Trophoblast cell (in vitro differentiated cells and primary cell): Measurements from ENCODE around the gene CGB3.

Experiments used
- DNase-seq, 2 donors: peaks; one replicate each; pipeline ENCODE4 v3.0.0-alpha.2; 2016
- H2AFZ ChIP-seq: 2 replicates; pipeline ENCODE4 v1.6.1; 2013; ENCODE audit warnings: low read length, moderate library complexity, mild to moderate bottlenecking; ENCODE audit not compliant: insufficient read depth, poor library complexity
- H2AK5ac ChIP-seq: 2 replicates; pipeline ENCODE4 v1.6.1; 2013; ENCODE audit warnings: mild to moderate bottlenecking, low read length
- H2BK120ac ChIP-seq: 2 replicates; pipeline ENCODE4 v1.6.1; 2013; ENCODE audit warnings: low read length, mild to moderate bottlenecking, moderate library complexity; ENCODE audit not compliant: insufficient read depth, poor library complexity
- H2BK12ac ChIP-seq: 2 replicates; pipeline ENCODE4 v1.6.1; 2013; ENCODE audit warnings: mild to moderate bottlenecking, low read length, moderate library complexity
- H2BK5ac ChIP-seq: 2 replicates; pipeline ENCODE4 v1.6.1; 2013; ENCODE audit warnings: low read length, low read depth, moderate library complexity, mild to moderate bottlenecking; ENCODE audit not compliant: poor library complexity
- H3K14ac ChIP-seq: 2 replicates; pipeline ENCODE4 v1.6.1; 2013; ENCODE audit warnings: mild to moderate bottlenecking, low read length
- H3K18ac ChIP-seq: 2 replicates; pipeline ENCODE4 v1.6.1; 2013; ENCODE audit warnings: mild to moderate bottlenecking, low read length
- H3K23ac ChIP-seq: 2 replicates; pipeline ENCODE4 v1.6.1; 2013; ENCODE audit warnings: low read length
- H3K27ac ChIP-seq: 2 replicates; pipeline ENCODE4 v1.5.1; 2013; ENCODE audit warnings: low read depth, mild to moderate bottlenecking, inconsistent platforms, low read length, moderate library complexity
- H3K27me3 ChIP-seq: 2 replicates; pipeline ENCODE4 v1.6.1; 2013; ENCODE audit warnings: inconsistent platforms, mild to moderate bottlenecking, low read length, moderate library complexity; ENCODE audit not compliant: insufficient read depth
- H3K36me3 ChIP-seq, 2 experiments: 1 replicate in 1 of 2; 2 replicates in 1 of 2; pipeline ENCODE4 v1.6.1; 2013; ENCODE audit warnings: low read length in 2 of 2, mild to moderate bottlenecking in 2 of 2, moderate library complexity in 1 of 2; ENCODE audit not compliant: insufficient read depth in 2 of 2, control insufficient read depth in 1 of 2
- H3K4ac ChIP-seq: 2 replicates; pipeline ENCODE4 v1.6.1; 2013; ENCODE audit warnings: low read depth, mild to moderate bottlenecking, low read length, moderate library complexity
- H3K4me1 ChIP-seq, 2 experiments: 1 replicate in 1 of 2; 2 replicates in 1 of 2; pipeline ENCODE4 v1.6.1; 2013; ENCODE audit warnings: low read length in 2 of 2, mild to moderate bottlenecking in 2 of 2, moderate library complexity in 1 of 2; ENCODE audit not compliant: insufficient read depth in 2 of 2, control insufficient read depth in 1 of 2
- H3K4me2 ChIP-seq: 2 replicates; pipeline ENCODE4 v1.6.1; 2013; ENCODE audit warnings: inconsistent platforms, mild to moderate bottlenecking, low read length, moderate library complexity
- H3K4me3 ChIP-seq: 2 replicates; pipeline ENCODE4 v1.5.1; 2013; ENCODE audit warnings: mild to moderate bottlenecking, low read depth, low read length, inconsistent platforms
- H3K79me1 ChIP-seq: one replicate; pipeline ENCODE4 v1.6.1; 2013; ENCODE audit warnings: low read length
- H3K79me2 ChIP-seq: 2 replicates; pipeline ENCODE4 v1.6.1; 2013; ENCODE audit warnings: low read length, mild to moderate bottlenecking; ENCODE audit not compliant: control insufficient read depth, insufficient read depth, poor library complexity
- H3K9ac ChIP-seq: 2 replicates; pipeline ENCODE4 v1.6.1; 2013; ENCODE audit warnings: mild to moderate bottlenecking, low read length
- H3K9me3 ChIP-seq: 2 replicates; pipeline ENCODE4 v1.6.1; 2013; ENCODE audit warnings: low read depth, mild to moderate bottlenecking, control low read depth, inconsistent platforms, low read length; ENCODE audit not compliant: insufficient read depth
- H4K12ac ChIP-seq: 2 replicates; pipeline ENCODE4 v1.6.1; 2013; ENCODE audit warnings: low read depth, mild to moderate bottlenecking, low read length, moderate library complexity
- H4K8ac ChIP-seq: 2 replicates; pipeline ENCODE4 v1.6.1; 2013; ENCODE audit warnings: low read depth, mild to moderate bottlenecking, low read length, moderate library complexity
- H4K91ac ChIP-seq: one replicate; pipeline ENCODE4 v1.6.1; 2013; ENCODE audit warnings: low read depth, mild to moderate bottlenecking, low read length, moderate library complexity
- WGBS: extraction: QIAGEN DNeasy Blood & Tissue Kit; methylation state at CpG from one replicate; pipeline ENCODE4 v1.1.7; 2013; ENCODE audit warnings: missing lambda C conversion rate; ENCODE audit not compliant: insufficient read length, insufficient coverage; ENCODE audit errors: extremely low coverage; 5-methylcytosine and 5-hydroxymethylcytosine counted together

CGB3 gene

GRCh38 chr19:48997972-48998371 lies 26.2 kb downstream of the CGB3 start:
- Histone ChIP-seq H3K4me1 (peaks cover 0 to 6% of the 10 kb centered on the region in 2 experiments), H3K36me3 (peaks cover 4 to 9% of the 10 kb centered on the region in 2 experiments), H2BK120ac (no peak overlapping the region), H3K27me3 (no peaks in the 10 kb centered on the region), H3K4me2 (no peak overlapping the region), H3K4me3 (no peak overlapping the region), H3K14ac (no peak overlapping the region), H2AFZ (no peak overlapping the region), H3K9ac (no peak overlapping the region), H2BK12ac (no peak overlapping the region), H4K12ac (no peak overlapping the region), H3K9me3 (no peaks in the 10 kb centered on the region), H4K91ac (no peak overlapping the region), H3K18ac (no peak overlapping the region), H3K27ac (no peak overlapping the region), H3K79me2 (peaks cover 4% of the 10 kb centered on the region), H2AK5ac (no peak overlapping the region), H4K8ac (no peak overlapping the region), H2BK5ac (no peak overlapping the region), H3K79me1 (peaks cover 5% of the 10 kb centered on the region), H3K4ac (no peak overlapping the region), H3K23ac (no peak overlapping the region)
- DNase-seq: peak; percentile 69 to 80
- WGBS: no CpG with 5 or more reads among the region's 5 CpGs

- Histone ChIP-seq H4K91ac (peak overlapping the region; percentile 59), H3K4me3 (peak overlapping the region; percentile 81), H3K27ac (no peak overlapping the region), H3K4me2 (peak overlapping the region; percentile 78), H4K12ac (no peak overlapping the region), H3K9ac (peak overlapping the region; percentile 79), H2BK12ac (no peak overlapping the region), H3K14ac (peak overlapping the region; percentile 8), H2AK5ac (peak overlapping the region; percentile 40), H3K79me1 (peaks cover 17% of the 10 kb centered on the region), H2BK5ac (no peak overlapping the region), H2BK120ac (no peak overlapping the region), H2AFZ (peak overlapping the region; percentile 58), H3K9me3 (no peaks in the 10 kb centered on the region), H3K4me1 (peaks cover 21 to 28% of the 10 kb centered on the region in 2 experiments), H3K79me2 (peaks cover 18% of the 10 kb centered on the region), H3K4ac (peak overlapping the region; percentile 75), H3K27me3 (no peaks in the 10 kb centered on the region), H4K8ac (peak overlapping the region; percentile 87), H3K23ac (no peak overlapping the region), H3K36me3 (peaks cover 12 to 13% of the 10 kb centered on the region in 2 experiments), H3K18ac (peak overlapping the region; percentile 32)
- no peak for DNase-seq
- WGBS: no CpG with 5 or more reads among the region's 13 CpGs
These were observed 30.1 kb downstream of the CGB3 start for GRCh38 chr19:48994035-48994386.

DNA sequence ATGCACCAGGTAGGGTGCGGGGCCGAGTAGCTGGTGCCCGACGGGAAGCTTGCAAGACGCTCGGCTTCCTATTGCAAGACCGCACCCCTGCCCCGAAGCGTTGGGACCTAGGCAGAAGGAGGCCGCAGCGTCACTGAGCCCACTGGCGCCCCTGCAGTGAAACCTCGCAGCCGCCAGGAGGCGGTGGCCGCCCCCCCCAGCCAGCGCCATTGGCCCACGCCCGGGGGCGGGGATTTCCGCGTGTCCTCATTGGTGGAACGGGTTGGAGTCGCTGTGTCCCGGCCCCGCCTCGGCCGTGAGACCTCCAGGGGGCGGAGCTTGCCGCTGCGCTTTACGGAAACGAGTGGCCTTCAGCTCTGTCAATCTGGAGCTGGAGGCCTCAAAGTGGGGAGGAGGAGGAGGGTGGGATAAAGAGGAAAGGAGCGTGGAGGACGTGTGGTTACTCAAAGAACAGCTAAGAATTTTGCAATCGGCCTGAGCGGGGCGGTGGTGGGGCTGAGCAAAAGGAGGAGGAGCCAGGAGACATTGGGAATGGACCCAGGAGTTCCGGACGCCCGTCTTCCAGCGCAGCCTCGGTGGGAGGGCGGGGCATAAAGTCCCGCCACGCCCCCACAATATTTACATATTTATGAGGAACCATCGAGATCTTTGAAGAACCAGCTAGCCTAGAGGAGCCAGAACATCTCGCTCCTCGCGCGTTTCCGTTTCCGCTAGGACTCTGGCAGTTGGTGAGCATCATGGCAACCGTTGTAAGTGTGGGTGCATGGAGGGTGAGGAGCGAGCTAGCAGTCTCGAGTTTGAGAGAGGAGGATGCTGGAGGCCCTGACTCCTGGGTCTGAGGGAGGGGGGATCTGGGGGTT lies 30.7 kb downstream of the CGB3 start, which contains the start of the genes GYS1 and RUVBL2:
Gene GYS1, minus strand, starts transcription at position 135 of the 860 bp plus-strand sequence. CDS start 197 bp downstream, outside the sequence.
Gene RUVBL2, plus strand, starts transcription at position 713 of the 860 bp plus-strand sequence. Its CDS starts 25 bp downstream, at position 738.
- no peaks in the 10 kb centered on the region for H3K27me3 ChIP-seq
- peak within 1 kb of the TSS; percentile 80 for H3K14ac ChIP-seq
- H2AFZ ChIP-seq: peak within 1 kb of the TSS; percentile 58
- H3K9ac ChIP-seq: peak within 1 kb of the TSS; percentile 91
- peak within 1 kb of the TSS; percentile 69 for H2BK120ac ChIP-seq
- H2BK12ac ChIP-seq: peak within 1 kb of the TSS; percentile 4
- peak; percentile 100 for DNase-seq
- H3K36me3 ChIP-seq: peaks cover 14 to 19% of the 10 kb centered on the region in 2 experiments
- H3K18ac ChIP-seq: peak within 1 kb of the TSS; percentile 64
- H3K4me2 ChIP-seq: peak within 1 kb of the TSS; percentile 86
- H3K9me3 ChIP-seq: no peaks in the 10 kb centered on the region
- no CpG with 5 or more reads among the region's 56 CpGs for WGBS
- H3K4me3 ChIP-seq: peak within 1 kb of the TSS; percentile 91
- peak within 1 kb of the TSS; percentile 96 for H3K4ac ChIP-seq
- peak within 1 kb of the TSS; percentile 70 for H3K27ac ChIP-seq
- H4K12ac ChIP-seq: peak within 1 kb of the TSS; percentile 68
- peaks cover 21 to 28% of the 10 kb centered on the region in 2 experiments for H3K4me1 ChIP-seq
- peak within 1 kb of the TSS; percentile 49 for H2AK5ac ChIP-seq
- peak within 1 kb of the TSS; percentile 87 for H4K8ac ChIP-seq
- peaks cover 18% of the 10 kb centered on the region for H3K79me2 ChIP-seq
- H4K91ac ChIP-seq: peak within 1 kb of the TSS; percentile 80
- H2BK5ac ChIP-seq: peak within 1 kb of the TSS; percentile 73
- peaks cover 17% of the 10 kb centered on the region for H3K79me1 ChIP-seq
- peak within 1 kb of the TSS; percentile 50 for H3K23ac ChIP-seq

DNA sequence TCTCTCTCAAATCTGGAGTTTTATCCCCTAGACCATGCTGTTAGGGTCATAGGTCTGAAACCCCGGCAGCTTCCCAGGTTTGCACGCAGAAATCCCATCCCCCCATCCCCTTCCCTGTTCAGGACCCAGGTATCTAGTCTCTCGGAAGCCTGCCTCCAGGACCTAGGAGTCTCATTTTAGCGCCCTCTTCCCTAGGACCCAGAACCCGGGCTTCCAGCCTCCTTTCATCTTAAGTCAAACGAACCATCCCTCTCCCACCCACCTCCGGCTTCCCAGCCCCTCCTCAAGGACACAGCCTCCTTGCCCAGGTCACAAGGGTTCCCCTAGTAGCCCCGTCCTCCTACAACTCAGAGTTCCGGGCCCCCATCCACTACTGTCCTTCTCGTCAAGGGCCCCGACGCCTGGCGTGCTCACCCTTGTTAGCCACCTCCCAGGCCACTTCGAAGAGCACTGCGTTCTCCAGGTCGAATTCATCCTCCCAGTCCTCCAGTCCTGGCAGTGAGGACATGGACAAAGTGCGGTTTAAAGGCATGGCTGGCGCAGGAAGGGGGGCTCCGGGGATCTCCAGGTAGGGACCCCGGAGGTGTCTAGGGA lies 31.5 kb downstream of the CGB3 start:
- Histone ChIP-seq H3K9me3 (no peaks in the 10 kb centered on the region), H3K4me2 (peak overlapping the region; percentile 86), H4K8ac (peak overlapping the region; percentile 58), H2AFZ (peak overlapping the region; percentile 13), H3K27me3 (no peaks in the 10 kb centered on the region), H3K4me1 (peaks cover 21 to 28% of the 10 kb centered on the region in 2 experiments), H3K79me1 (peaks cover 17% of the 10 kb centered on the region), H3K4ac (peak overlapping the region; percentile 96), H2AK5ac (peak overlapping the region; percentile 49), H3K23ac (peak overlapping the region; percentile 50), H3K36me3 (peaks cover 20 to 24% of the 10 kb centered on the region in 2 experiments), H2BK5ac (peak overlapping the region; percentile 73), H3K4me3 (peak overlapping the region; percentile 91), H3K79me2 (peaks cover 18% of the 10 kb centered on the region), H2BK120ac (peak overlapping the region; percentile 69), H2BK12ac (peak overlapping the region; percentile 4), H3K14ac (peak overlapping the region; percentile 80), H3K18ac (peak overlapping the region; percentile 54), H3K9ac (peak overlapping the region; percentile 91), H4K91ac (peak overlapping the region; percentile 40), H4K12ac (peak overlapping the region; percentile 49), H3K27ac (peak overlapping the region; percentile 70)
- no peak for DNase-seq
- no CpG with 5 or more reads among the region's 20 CpGs for WGBS
